ENCODE results near the gene ARF1.

- TF ChIP-seq CHD4 (IDR thresholded peaks at IDR 0.05; ENCODE audit: borderline replicate concordance, low read length): no peak
- no peak for TF ChIP-seq ZNF780A (CRISPR knock-in tag; IDR thresholded peaks at IDR 0.05)
- no peak for TF ChIP-seq FOSL2 (CRISPR knock-in tag; IDR thresholded peaks at IDR 0.05)
- no peak for TF ChIP-seq MAFK (conservative IDR thresholded peaks at IDR 0.05 in 1 of 2, IDR thresholded peaks at IDR 0.05 in 1 of 2; ENCODE audit: low read length in 2 of 2)
- no peak; the same call in 1 of the 2 replicates for TF ChIP-seq POLR2AphosphoS2 (IDR thresholded peaks at IDR 0.05; ENCODE audit: low read depth, low read length)
- TF ChIP-seq HOMEZ (CRISPR knock-in tag; IDR thresholded peaks at IDR 0.05; ENCODE audit: low read depth): no peak
These were observed 10.0 kb downstream of the ARF1 start for GRCh38 chr1:228092342-228093049.
